HG03175 (cell line): ENCODE results near the gene DOCK4.

Experiments used
- ATAC-seq: cut with Tn5 transposase; IDR thresholded peaks from one replicate; pipeline ENCODE4 v1.9.1; 2021; ENCODE audit warnings: mild to moderate bottlenecking, moderate library complexity; ENCODE audit not compliant: unreplicated experiment

Gene DOCK4

DNA sequence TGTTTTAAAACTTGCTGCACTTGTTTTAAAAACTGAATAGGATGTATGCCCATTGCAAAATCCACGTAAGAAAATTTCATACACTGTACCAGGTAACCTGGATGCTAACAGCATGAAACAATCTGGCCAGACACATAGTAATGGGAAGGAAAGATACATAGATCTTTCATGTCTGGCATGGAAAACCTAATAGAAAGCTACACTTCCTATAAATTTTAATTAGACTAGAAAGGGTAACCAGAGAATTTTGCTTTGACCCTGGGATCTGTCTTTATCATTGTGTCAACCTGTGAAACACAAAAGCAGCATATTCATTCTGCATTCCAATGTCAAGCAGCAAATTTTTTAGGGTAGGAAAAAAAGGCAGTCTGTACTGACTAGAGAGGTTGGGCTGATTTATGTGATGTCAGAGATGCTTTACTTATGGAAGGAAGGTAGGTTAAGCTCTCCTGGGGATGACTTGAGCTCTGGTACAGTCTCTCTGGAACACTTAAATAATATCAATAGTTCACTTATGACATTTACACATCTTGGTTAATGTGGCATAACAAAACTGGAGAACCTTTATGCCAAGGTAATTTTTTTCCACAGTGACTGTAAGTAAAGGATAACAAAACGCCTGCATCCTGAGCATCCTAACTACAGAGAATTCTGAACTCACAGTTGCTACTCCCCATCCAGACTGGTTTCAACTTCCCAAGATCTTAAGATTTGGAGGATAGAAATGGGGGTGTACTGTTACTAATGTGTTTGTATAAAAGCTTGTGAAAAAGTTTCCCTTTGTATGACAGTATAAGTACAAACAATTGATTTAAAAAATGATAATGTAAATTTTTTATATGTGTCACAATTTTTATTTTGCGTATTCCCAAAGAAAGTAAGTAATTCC lies 44.7 kb downstream of the DOCK4 start:
- no peak for ATAC-seq

DNA sequence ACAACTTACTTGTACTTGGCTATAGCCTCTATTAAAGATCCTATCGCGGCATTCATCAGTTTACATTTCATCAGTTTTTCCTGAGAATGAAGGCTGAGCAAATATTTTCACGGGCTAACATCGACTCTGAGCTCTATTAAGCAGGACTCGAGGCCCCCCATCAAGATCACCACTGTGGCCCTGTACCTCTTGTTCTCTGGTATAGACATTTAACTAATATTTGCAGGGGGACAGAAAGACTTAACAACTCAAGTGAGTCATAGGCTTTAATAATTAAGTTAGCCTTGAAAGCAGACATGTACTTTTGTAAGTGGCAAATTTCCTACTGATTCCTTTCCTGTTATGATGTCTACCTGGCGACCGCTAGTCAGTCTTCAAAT lies 45.4 kb downstream of the DOCK4 start:
- ATAC-seq, result no peak

DNA sequence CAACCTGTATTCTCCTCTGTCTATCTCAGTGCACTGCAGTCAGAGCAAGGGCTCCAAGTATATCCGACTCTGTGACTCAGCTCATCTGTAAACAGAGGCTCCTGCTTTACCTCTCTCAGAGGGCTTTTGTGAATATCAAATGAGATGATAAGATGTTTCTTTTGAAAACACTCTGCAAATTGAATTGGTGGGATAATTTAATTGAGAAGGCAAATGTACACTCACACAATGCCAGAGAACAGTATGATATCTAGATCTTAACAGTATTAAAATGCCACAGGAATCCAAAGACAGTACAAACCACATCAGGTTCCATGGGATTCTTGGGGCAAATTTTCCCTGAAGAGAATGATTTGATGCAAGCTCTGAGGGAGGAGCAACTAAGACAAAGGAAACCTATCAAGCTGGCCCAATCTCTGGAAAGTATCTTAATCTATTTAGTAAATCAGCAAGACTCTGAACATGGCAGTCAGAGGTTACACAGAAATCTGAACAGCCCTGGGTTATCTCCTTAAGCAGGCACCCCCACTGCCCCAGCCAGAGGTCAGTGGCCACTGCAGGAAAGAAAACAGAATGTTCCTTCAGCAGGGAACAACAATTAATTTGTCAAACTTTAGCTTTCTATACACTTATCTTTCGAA lies 45.9 kb downstream of the DOCK4 start:
- ATAC-seq, result no peak

DNA sequence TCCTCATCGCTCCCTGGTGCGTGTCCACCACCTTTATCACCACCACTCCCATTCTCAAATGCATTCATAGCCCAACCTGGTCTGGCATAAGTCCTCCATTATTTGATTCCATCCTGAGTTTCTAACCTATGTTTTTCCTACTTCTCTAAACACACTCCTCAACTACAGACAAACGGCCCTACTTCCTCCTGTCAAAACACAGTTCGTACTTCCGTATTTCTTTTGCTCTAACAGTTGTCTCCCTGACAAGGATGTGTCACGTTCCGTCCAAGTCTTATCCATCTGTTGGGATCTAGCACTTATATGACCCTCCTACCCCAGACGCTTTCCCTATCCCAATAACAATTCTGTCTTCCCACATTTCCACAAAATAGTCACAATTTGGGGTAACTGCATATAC lies 46.8 kb downstream of the DOCK4 start:
- no peak for ATAC-seq

DNA sequence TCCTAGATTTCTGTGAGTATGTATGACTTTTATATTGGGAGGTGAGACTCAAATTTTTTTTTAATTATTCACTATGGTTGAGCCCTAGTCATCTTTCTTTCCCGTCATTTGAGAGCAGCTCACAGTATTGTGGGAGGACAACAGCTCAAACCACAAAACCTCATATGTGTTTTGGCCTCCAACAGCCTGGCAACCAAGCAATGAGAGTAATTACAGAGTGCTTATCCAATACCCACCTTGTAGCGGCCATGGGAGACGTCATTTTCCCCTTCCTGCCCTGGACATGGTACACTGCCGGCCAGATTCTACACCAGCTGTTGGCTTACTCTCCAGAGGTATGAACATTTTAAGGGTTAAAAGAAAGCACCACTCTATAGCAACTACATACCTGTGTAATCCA lies 49.1 kb downstream of the DOCK4 start:
- ATAC-seq, result no peak

DNA sequence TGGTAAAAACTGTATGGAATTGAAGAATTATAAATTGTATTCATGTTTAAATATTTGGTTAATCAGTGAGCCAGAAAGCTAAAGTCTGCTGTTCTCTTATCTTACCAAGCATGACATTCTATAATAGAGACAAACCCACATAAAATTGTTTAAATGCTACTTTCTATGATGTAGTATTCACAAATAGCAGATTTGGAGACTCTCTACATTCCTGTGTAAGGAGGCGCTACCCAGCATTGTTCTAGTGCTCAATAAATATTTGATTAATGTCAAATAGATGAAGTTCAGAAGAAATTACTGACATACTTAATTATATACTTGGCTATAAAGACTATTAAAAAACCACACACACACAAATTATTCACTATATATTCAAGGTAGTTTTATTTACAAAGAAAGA lies 49.8 kb downstream of the DOCK4 start:
- ATAC-seq, result no peak

DNA sequence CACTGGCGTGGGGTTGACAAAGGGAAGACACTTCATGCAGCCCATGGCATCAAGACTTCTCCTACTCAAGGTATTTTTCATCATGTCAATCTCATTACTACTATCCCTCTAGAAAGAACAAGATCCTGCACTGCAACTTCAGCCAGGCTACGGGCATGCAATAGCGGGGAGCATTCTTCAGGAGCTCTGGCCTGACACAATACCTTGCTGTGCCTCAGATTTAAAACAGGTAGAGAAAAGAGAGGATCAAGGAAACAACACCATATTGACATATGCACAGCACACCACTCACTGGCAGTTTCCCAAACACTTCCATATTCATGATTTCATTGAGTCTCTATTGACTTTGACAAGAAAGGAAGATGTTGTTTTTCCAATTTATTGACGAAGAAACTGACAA lies 51.5 kb downstream of the DOCK4 start:
- ATAC-seq, result no peak

DNA sequence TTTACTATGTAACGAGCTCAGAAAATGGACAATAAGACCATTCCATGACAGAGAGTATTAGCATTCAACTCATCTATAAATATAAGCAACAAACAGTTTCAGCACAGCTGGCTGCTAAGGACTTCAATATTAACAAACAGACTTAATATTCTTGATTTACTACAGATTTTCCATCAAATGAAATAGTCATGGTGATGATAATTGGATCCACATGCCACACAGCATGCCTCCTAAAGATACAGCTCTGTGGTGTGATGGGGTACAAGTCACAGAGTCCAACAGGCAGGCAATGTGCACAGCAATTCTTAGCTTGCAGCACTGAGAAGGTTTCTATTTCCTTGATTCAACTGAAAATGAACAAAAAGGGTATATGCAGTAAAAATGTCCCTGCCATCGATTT lies 54.0 kb downstream of the DOCK4 start:
- ATAC-seq, result no peak

DNA sequence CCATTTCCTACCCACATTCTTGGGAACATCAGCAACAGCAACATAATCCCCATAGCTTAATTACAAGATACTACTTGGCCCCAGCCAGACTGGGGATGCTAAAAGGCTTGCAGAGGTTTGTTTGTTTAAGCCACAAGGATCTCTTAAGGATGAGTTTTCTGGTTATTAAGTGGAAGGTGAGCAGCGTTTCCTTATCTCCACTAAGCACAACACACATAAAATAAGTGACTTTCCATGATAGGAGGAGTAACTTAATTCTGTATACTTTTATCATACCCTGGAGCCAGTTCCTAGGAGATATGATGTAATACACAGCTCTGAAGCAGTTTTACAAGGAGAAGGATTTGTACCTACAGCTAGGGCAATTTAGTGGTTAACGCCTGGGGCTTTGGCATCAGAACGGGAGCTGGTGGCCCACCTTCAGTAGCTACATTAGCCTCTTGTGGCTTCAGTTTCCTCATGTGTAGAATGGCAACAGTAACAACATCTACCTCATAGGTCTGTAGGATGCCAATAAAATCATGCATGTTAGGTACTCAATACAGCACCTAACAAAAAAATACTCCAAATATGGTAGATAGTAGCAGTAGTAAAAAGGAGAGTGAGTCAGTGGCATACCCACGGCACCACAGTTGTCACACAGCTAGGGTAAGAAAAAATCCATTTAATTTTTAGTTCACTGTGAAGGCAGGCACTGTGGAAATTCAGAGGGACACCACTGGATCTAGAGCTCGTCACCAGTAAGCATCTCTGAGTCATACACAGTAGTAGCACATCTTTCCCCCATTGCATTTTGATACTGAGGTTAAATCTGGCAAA lies 55.2 kb downstream of the DOCK4 start:
- no peak for ATAC-seq

DNA sequence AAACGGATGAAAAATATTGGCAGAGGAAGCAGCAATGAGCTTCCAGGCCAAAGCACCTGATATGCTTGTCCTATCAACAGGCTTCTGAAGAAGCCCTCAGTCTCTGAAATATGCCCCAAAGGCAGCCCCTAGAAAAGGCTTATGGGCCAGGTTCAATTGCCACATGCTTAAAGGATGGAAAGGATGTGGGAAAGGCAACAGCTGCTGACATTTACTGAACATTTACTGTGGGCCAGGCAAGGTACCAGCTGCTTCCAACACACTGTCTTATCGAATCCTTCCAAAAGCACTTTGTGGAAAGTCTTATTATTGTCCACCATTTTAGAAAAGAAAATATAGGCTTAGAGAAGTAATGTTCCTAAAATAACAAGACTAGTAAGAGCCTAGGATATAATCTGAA lies 56.5 kb downstream of the DOCK4 start:
- no peak for ATAC-seq

DNA sequence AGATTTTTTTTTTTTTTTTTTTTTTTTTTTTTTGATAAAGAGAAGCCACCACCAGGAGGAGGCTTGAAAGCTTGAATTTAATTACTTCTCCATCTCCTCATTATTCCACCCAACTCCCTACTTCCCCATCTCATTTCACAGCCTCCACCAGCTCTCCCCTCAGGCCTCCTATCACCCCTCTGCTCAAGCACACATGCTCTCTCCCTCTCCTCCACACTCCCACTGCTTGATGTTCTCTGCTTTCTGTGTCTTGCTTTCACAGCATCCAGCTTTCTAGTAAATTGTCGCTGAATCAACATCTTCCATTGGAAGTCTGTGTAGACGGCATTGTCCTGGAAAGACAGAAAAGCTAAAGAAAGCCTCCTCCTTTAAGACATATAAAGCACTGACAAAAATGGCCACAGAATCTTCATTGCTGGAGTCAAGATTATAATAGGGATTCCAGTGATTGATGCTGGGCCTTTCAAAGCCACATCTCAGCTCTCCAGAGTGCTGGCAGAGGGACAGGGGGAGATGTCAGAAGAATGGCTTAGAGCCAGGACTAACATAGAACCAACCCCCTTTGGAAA lies 58.3 kb downstream of the DOCK4 start:
- ATAC-seq, result no peak

DNA sequence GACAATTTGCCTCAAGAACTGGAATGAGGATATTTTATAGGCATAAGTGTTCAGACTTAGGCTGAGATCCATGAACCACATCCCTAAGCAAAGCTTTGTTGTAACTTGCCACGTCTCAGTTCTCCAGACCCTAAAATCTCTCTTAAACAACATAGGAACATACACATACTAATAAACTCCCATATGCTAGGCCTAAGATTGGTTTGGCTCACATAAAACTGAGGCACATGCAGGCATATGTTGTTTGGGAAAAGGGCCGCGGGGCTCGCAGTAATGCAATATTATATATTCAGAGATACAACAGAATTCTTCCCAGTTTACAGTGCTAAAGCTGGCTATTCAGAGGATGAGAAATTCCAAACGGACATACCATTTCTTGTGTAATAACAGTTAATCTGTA lies 61.0 kb downstream of the DOCK4 start:
- no peak for ATAC-seq

DNA sequence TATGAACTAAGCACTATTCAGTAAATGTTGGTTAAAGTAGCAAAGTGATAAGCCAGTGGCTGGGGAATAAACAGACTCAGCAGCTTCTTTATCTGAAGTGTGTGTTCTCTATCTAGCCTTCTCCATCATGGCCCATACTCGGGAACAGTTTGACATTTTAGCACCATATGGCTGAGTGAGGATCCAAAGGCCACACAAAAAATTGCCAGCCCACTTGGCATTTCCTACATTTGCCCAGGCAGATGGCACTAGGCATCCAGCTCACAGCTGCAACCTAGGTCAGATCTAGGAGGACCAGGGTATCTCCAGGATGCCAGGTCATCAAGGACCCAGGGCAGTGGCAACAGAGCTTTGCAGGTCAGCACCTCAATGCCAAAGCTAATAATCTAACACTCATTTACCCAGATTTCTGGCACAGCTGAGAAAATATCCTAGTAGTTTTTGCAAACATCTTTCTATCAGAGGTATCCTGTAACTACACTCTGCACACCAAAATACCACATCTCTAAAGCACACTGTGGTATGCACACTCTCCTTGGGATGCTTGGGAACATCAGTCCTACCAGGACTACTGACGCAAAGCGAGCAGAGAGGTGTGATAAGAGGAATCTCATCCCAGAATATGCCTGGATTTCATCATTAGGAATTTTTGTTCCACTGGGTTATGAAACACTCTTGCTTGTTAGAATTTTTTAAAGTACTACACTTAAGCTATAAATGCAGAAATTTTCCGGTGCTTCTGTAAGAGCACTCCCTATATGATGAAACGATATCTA lies 61.7 kb downstream of the DOCK4 start:
- no peak for ATAC-seq

DNA sequence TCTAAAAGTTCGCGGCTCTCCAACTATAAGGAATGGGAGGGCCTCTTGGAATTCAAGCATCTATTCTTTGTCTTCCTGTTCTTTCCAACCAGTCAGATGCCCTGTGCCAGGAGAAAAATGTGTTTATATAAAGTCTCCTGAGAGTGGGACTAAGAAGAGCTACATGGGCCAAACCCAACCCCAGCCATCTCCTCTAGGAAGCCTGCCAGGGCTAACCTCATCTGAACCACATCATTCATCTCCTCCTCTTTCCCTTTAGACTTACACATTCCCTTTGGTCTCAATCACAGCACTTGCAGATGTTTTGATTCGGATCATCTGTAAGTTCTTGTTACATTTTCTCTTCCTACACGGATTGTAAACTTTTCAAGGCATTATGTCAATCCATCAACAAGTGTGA lies 62.6 kb downstream of the DOCK4 start:
- ATAC-seq, result no peak

DNA sequence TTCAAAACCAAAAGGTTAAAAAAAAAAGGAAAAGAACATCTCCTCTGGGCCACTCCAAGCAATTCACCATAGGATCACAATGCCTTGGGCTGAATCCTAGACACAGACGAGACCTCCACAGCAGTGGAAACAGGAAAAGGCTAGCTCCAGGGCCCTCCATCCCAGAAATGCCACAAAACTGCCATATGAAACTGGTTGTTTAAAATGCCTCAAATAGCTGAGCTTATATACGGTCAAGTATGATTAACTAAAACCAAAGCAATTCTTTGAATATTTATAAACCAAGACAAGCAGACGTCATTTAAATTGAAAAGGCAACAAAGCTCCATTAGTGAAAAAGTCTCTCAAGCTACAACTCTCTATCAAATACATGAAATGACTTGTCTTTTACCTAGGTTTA lies 63.1 kb downstream of the DOCK4 start:
- no peak for ATAC-seq

DNA sequence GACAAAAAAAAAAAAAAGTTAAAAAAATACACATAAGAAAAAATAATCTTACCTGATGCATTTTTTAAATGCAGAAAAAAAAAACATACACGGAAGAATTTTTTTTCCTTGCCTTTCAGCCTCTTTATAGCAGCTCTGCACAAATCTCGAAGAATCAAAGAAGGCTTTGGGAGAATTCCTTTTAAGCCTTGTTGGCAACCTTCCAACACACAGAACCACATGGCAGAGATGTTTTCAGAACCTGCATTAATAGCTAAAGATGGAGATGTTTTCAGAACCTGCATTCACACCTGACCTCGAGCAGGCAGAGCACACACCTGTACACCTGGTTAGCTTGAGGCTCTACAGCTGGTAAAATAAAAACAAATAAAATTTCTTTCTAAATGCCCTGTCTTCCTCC lies 65.6 kb downstream of the DOCK4 start:
- no peak for ATAC-seq

DNA sequence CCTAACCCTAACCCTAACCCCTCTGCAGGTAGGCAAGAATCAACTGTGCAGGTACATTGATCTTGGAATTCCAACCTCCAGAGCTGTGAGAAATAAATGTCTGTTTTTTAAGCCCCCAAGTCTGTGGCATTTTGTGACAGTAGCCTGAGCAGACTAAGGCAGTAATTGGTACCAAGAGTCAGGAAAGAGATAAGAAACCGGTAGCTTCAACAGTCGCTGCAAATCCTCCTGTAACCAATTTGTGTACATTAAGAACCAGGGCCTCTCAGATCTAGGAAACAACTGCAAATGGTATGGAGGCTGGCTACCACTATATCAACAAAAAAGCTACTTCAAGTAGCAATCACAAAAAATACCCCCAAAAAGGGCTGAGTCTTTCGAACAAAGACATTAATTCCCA lies 67.3 kb downstream of the DOCK4 start:
- ATAC-seq, result no peak

DNA sequence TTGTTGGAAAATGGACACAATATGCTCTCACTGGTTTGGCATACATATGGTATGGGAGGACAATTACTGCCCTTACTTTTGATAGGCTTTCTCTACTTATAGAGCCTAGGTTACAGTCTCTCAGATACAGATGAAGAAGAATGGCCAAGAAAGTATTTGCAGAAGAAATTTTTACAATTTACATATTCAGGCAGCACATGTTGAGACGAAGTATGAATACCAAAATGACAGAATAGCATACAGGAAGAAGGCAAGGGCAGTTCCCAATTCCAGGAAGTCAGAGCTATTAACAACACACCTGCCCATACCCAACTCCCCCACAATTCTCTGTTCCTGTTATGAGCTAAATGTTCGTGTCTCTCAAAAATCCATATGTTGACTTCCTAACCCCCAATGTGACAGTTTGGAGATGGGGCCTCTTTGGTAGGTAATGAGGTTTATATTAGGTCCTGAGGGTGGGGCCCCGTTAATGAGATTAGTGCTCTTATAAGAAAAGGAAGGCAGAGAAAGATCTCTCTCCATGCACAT lies 67.8 kb downstream of the DOCK4 start:
- no peak for ATAC-seq

DNA sequence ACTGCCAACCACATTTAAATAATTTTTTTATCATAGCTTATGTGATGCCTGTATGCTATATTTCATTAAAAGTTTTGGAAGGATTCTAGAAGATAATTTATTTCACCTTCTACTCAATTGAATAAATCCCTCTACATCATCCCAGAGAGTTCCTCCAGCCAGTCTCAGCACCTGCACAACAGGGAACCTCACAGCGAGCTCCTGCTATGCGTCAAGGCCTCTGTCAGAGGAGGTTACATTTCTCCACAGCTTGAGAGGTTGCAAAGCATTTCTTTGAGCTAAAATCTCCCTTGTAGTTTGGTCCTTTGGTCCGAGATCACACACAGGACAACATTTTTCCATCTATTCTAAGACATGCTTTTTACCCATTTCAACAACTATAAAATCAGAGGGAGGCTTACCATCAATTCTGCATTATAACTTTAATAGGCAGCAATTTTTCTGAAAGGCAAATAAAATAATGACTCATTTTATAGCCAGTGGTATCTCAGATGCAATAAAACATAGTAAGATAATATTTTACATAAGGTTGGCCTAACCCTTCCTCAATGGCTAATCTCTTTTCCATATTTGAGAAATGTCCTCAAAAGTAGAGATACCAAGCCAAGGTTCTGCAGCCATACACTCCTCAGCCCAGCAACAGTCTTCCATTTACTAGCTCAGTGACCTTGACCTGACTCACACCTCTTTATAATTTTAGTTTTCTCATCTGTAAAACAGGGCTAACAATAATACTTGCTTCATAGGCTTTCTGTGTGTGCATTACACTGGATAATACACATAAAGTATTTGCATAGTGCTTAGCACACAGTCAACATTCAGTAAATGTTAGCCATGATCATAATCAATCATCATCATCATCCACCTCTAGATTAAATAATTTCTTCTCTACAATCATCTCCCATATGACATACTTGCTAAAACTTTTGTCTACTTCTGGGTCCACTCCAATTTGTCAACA lies 68.8 kb downstream of the DOCK4 start:
- ATAC-seq, result no peak
